ENCODE measurements around the gene CTSC.

The CTSC gene

GRCh38 chr11:88337181-88337986, at the start of gene CTSC:
CTSC (minus strand) TSS chr11:88337736; CDS start chr11:88337672, 64 bp downstream.
- DNase-seq, result peak; percentile 34

GRCh38 chr11:88384669-88385005, 47.1 kb upstream of the CTSC start:
- no peak for DNase-seq

GRCh38 chr11:88384004-88384668, 46.6 kb upstream of the CTSC start:
- DNase-seq, result no peak

GRCh38 chr11:88383447-88383846, 45.9 kb upstream of the CTSC start:
- DNase-seq, result no peak

- DNase-seq, result no peak
Observed at GRCh38 chr11:88379130-88379529, 41.6 kb upstream of the CTSC start.

GRCh38 chr11:88378422-88379066, 41.0 kb upstream of the CTSC start:
- DNase-seq, result no peak

- no peak for DNase-seq
Observed at GRCh38 chr11:88377646-88378045, 40.1 kb upstream of the CTSC start.

GRCh38 chr11:88377144-88377543, 39.6 kb upstream of the CTSC start:
- no peak for DNase-seq

GRCh38 chr11:88375927-88376470, 38.5 kb upstream of the CTSC start:
- no peak for DNase-seq

- DNase-seq, result no peak
Observed at GRCh38 chr11:88370782-88371181, 33.2 kb upstream of the CTSC start.

GRCh38 chr11:88367310-88367709, 29.8 kb upstream of the CTSC start:
- DNase-seq, result no peak

GRCh38 chr11:88363648-88364065, 26.1 kb upstream of the CTSC start:
- no peak for DNase-seq

- no peak for DNase-seq
Observed at GRCh38 chr11:88363004-88363403, 25.5 kb upstream of the CTSC start.

GRCh38 chr11:88360141-88360540, 22.6 kb upstream of the CTSC start:
- no peak for DNase-seq

- no peak for DNase-seq
Observed at GRCh38 chr11:88359541-88359940, 22.0 kb upstream of the CTSC start.

- DNase-seq, result no peak
Observed at GRCh38 chr11:88359114-88359513, 21.6 kb upstream of the CTSC start.

GRCh38 chr11:88358040-88358431, 20.5 kb upstream of the CTSC start:
- DNase-seq, result no peak

- no peak for DNase-seq
Observed at GRCh38 chr11:88357323-88358039, 19.9 kb upstream of the CTSC start.

- no peak for DNase-seq
Observed at GRCh38 chr11:88355887-88356286, 18.4 kb upstream of the CTSC start.

GRCh38 chr11:88354912-88355311, 17.4 kb upstream of the CTSC start:
- DNase-seq, result no peak

- DNase-seq, result no peak
Observed at GRCh38 chr11:88353835-88354496, 16.4 kb upstream of the CTSC start.

- no peak for DNase-seq
Observed at GRCh38 chr11:88353386-88353785, 15.8 kb upstream of the CTSC start.

GRCh38 chr11:88352139-88352538, 14.6 kb upstream of the CTSC start:
- DNase-seq, result no peak
